CD14-positive monocyte (primary cell): ENCODE measurements around the gene PSMA8. TPM values are rescaled to one million over a fixed set of nuclear protein-coding genes. Genes with fewer than 3 reads are reported as not detected.

ENCODE experiments used
- DNase-seq, 3 donors: peaks; one replicate each; pipeline ENCODE4 v3.0.0-alpha.2; 2011 to 2022
- H2AFZ ChIP-seq: 2 replicates; pipeline ENCODE4 v1.6.0; 2012; ENCODE audit warnings: mild to moderate bottlenecking, low read depth, low read length, inconsistent platforms; ENCODE audit not compliant: insufficient read depth, poor library complexity, severe bottlenecking
- H3K27ac ChIP-seq, 2 donors: 1 replicate in 1 of 2; 2 replicates in 1 of 2; pipeline ENCODE4 v1.5.1; 2012 to 2013; ENCODE audit warnings: low read length in 2 of 2, control low read depth in 1 of 2, inconsistent platforms in 1 of 2, low read depth in 1 of 2, mild to moderate bottlenecking in 1 of 2
- H3K27me3 ChIP-seq, 2 donors: one replicate each; pipeline versions ENCODE4 v1.6.0 to v1.6.1; 2011 to 2013; ENCODE audit warnings: low read length in 2 of 2; ENCODE audit not compliant: control insufficient read depth in 2 of 2, insufficient read depth in 2 of 2
- H3K36me3 ChIP-seq, 2 donors: replicated peaks in 1 of 2; 1 replicate in 1 of 2; 2 replicates in 1 of 2; pipeline versions ENCODE4 v1.5.1 to v1.6.1; 2012 to 2013; ENCODE audit warnings: low read length in 2 of 2, control low read depth in 1 of 2, inconsistent platforms in 1 of 2, mild to moderate bottlenecking in 1 of 2; ENCODE audit not compliant: insufficient read depth in 2 of 2, control insufficient read depth in 1 of 2
- H3K4me1 ChIP-seq, 2 donors: 1 replicate in 1 of 2; 2 replicates in 1 of 2; pipeline versions ENCODE4 v1.5.1 to v1.6.1; 2012 to 2013; ENCODE audit warnings: low read length in 2 of 2, control low read depth in 1 of 2, inconsistent platforms in 1 of 2, mild to moderate bottlenecking in 1 of 2, moderate library complexity in 1 of 2; ENCODE audit not compliant: insufficient read depth in 2 of 2, control insufficient read depth in 1 of 2
- H3K4me2 ChIP-seq: replicated peaks from 2 replicates; pipeline ENCODE3; 2012; ENCODE audit warnings: low read length, moderate library complexity, mild to moderate bottlenecking; ENCODE audit not compliant: poor library complexity, severe bottlenecking; ENCODE audit errors: extremely low read depth
- H3K4me3 ChIP-seq, 3 experiments: fragments of 200-600 bp in 1 of 3; sonication (generic) in 1 of 3; replicated peaks in 1 of 3; 1 replicate in 2 of 3; 2 replicates in 1 of 3; pipeline ENCODE4 v1.5.1; 2011 to 2013; ENCODE audit warnings: low read length in 3 of 3, mild to moderate bottlenecking in 3 of 3, control low read depth in 2 of 3, low read depth in 2 of 3, inconsistent platforms in 1 of 3, moderate library complexity in 1 of 3
- H3K79me2 ChIP-seq: 2 replicates; pipeline ENCODE4 v1.6.0; 2012; ENCODE audit warnings: mild to moderate bottlenecking, control low read depth, inconsistent platforms, low read length, moderate library complexity; ENCODE audit not compliant: insufficient read depth
- H3K9ac ChIP-seq: 2 replicates; pipeline ENCODE4 v1.6.0; 2017; ENCODE audit warnings: low read length, mild to moderate bottlenecking; ENCODE audit not compliant: insufficient read depth, poor library complexity, severe bottlenecking
- H3K9me3 ChIP-seq, 2 donors: replicated peaks in 1 of 2; 1 replicate in 1 of 2; 2 replicates in 1 of 2; pipeline versions ENCODE4 v1.5.1 to v1.6.1; 2012 to 2013; ENCODE audit warnings: low read length in 2 of 2, control low read depth in 1 of 2; ENCODE audit not compliant: control insufficient read depth in 1 of 2, insufficient read depth in 1 of 2
- H4K20me1 ChIP-seq: 2 replicates; pipeline ENCODE4 v1.6.0; 2012; ENCODE audit warnings: mild to moderate bottlenecking, low read length, control low read depth, moderate library complexity; ENCODE audit not compliant: insufficient read depth
- H3K27ac Mint-ChIP-seq, 7 donors: one replicate each; pipeline ENCODE4 v1.8.0; 2020; ENCODE audit warnings: mild to moderate bottlenecking in 7 of 7, mixed read lengths in 7 of 7, moderate library complexity in 6 of 7, inconsistent platforms in 2 of 7
- H3K27me3 Mint-ChIP-seq, 3 donors: one replicate each; pipeline ENCODE4 v1.8.0; 2021 to 2022; ENCODE audit warnings: low read depth in 3 of 3, mild to moderate bottlenecking in 3 of 3, mixed read lengths in 3 of 3, moderate library complexity in 3 of 3, inconsistent platforms in 1 of 3
- H3K36me3 Mint-ChIP-seq, 2 donors: one replicate each; pipeline ENCODE4 v1.8.0; 2020; ENCODE audit warnings: mixed read lengths in 2 of 2, inconsistent platforms in 1 of 2, mild to moderate bottlenecking in 1 of 2
- H3K4me1 Mint-ChIP-seq: one replicate; pipeline ENCODE4 v1.8.0; 2020; ENCODE audit warnings: mild to moderate bottlenecking, mixed read lengths
- H3K4me3 Mint-ChIP-seq, 2 donors: one replicate each; pipeline ENCODE4 v1.8.0; 2020; ENCODE audit warnings: mild to moderate bottlenecking in 2 of 2, mixed read lengths in 2 of 2, moderate library complexity in 1 of 2
- H3K9me3 Mint-ChIP-seq, 7 donors: one replicate each; pipeline ENCODE4 v1.8.0; 2020 to 2022; ENCODE audit warnings: mixed read lengths in 7 of 7, mild to moderate bottlenecking in 6 of 7, moderate library complexity in 6 of 7, inconsistent platforms in 2 of 7
- WGBS: methylation state at CpG from one replicate; pipeline ENCODE4 v1.1.5; 2013; ENCODE audit warnings: missing lambda C conversion rate; ENCODE audit not compliant: insufficient coverage; 5-methylcytosine and 5-hydroxymethylcytosine counted together
- intact Hi-C, 2 donors: fragments of 100-400 bp; cut with micrococcal nuclease; formaldehyde crosslinking; loops; one replicate each; pipeline versions ENCODE4 v1.15.0 to v1.15.1; 2023
- polyA plus RNA-seq, 3 donors: library from polyadenylated mRNA; depleted of rRNA in 1 of 3; unstranded in 2 of 3; stranded (reverse) in 1 of 3; fragments of 300-500 nt in 2 of 3; fragments of >200 nt in 1 of 3; fragmentation: Illumina TruSeq in 2 of 3; gene quantifications; 1 replicate in 2 of 3; 2 replicates in 1 of 3; pipeline ENCODE4 v1.2.3, GENCODE V29; 2012 to 2021
- TF ChIP-seq, protein P1 (sequence below): fragments of 200-600 bp; IDR thresholded peaks from one replicate; pipeline ENCODE4 v1.8.0; 2022; ENCODE audit warnings: antibody characterized with exemption, mild to moderate bottlenecking

Gene PSMA8
- polyA plus RNA-seq, 3 donors: 0.13 TPM; not detected in 2

- H3K4me1 ChIP-seq: no peaks in the 10 kb centered on the region
- intact Hi-C loops: no loop called here
- no peak overlapping the region for H3K27ac Mint-ChIP-seq
- H3K36me3 Mint-ChIP-seq: no peaks in the 10 kb centered on the region
- peaks cover 0 to 2% (median 0%) of the 10 kb centered on the region in 3 donors for H3K27me3 Mint-ChIP-seq
- DNase-seq: no peak
- peaks cover 2% of the 10 kb centered on the region for H3K4me1 Mint-ChIP-seq
- no peaks in the 10 kb centered on the region for H3K27me3 ChIP-seq
- no peaks in the 10 kb centered on the region for H3K79me2 ChIP-seq
- H3K9ac ChIP-seq: no peak overlapping the region
- no peaks in the 10 kb centered on the region for H4K20me1 ChIP-seq
- H3K9me3 Mint-ChIP-seq: peaks cover 0 to 3% (median 0%) of the 10 kb centered on the region in 7 donors
- no peaks in the 10 kb centered on the region for H3K36me3 ChIP-seq
- TF ChIP-seq, protein P1, sequence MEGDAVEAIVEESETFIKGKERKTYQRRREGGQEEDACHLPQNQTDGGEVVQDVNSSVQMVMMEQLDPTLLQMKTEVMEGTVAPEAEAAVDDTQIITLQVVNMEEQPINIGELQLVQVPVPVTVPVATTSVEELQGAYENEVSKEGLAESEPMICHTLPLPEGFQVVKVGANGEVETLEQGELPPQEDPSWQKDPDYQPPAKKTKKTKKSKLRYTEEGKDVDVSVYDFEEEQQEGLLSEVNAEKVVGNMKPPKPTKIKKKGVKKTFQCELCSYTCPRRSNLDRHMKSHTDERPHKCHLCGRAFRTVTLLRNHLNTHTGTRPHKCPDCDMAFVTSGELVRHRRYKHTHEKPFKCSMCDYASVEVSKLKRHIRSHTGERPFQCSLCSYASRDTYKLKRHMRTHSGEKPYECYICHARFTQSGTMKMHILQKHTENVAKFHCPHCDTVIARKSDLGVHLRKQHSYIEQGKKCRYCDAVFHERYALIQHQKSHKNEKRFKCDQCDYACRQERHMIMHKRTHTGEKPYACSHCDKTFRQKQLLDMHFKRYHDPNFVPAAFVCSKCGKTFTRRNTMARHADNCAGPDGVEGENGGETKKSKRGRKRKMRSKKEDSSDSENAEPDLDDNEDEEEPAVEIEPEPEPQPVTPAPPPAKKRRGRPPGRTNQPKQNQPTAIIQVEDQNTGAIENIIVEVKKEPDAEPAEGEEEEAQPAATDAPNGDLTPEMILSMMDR: no peak
- no peaks in the 10 kb centered on the region for H3K9me3 ChIP-seq
- H3K27ac ChIP-seq: no peak overlapping the region
- H3K4me3 ChIP-seq: no peak overlapping the region
- no peak overlapping the region for H3K4me2 ChIP-seq
- no peak overlapping the region for H3K4me3 Mint-ChIP-seq
- H2AFZ ChIP-seq: no peak overlapping the region
- WGBS: 100% methylated on average over 3 of the region's 3 CpGs
Observed at GRCh38 chr18:26207937-26208336, 74.3 kb downstream of the PSMA8 start.

DNA sequence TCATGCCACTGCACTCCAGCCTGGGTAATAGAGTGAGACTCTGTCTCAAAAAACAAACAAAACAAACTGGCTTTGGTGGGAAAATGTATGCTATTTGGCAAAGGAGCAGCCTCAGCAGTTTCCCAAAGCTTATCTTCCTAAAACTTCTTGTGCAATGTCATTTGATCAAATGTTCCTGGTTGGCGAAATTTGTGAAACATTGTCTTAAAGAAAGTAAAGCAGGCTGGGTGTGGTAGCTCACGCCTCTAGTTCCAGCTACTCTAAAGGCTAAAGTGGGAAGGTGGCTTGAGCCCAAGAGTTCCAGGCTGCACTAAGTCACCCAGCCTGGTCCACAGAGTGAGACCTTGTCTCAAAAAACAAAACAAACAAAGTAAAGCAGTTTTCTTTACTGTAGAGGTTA, 75.3 kb downstream of the PSMA8 start:
- no peaks in the 10 kb centered on the region for H3K79me2 ChIP-seq
- Mint-ChIP-seq H3K27me3 (peaks cover 0 to 2% (median 0%) of the 10 kb centered on the region in 3 donors), H3K4me1 (peaks cover 2% of the 10 kb centered on the region), H3K9me3 (peaks cover 0 to 3% (median 0%) of the 10 kb centered on the region in 7 donors), H3K27ac (no peak overlapping the region), H3K4me3 (no peak overlapping the region), H3K36me3 (no peaks in the 10 kb centered on the region)
- no CpG with 5 or more reads among the region's 2 CpGs for WGBS
- no peak overlapping the region for H3K9ac ChIP-seq
- no peaks in the 10 kb centered on the region for H3K9me3 ChIP-seq
- DNase-seq: no peak
- H3K4me2 ChIP-seq: no peak overlapping the region
- H2AFZ ChIP-seq: no peak overlapping the region
- no peaks in the 10 kb centered on the region for H3K36me3 ChIP-seq
- no peak overlapping the region for H3K4me3 ChIP-seq
- intact Hi-C loops: no loop called here
- H3K27ac ChIP-seq: no peak overlapping the region
- no peaks in the 10 kb centered on the region for H3K4me1 ChIP-seq
- no peaks in the 10 kb centered on the region for H4K20me1 ChIP-seq
- TF ChIP-seq, protein P1: no peak
- H3K27me3 ChIP-seq: no peaks in the 10 kb centered on the region
